H1 (cell line): ENCODE data around the gene CRYBA4. TPM values are rescaled to one million over a fixed set of nuclear protein-coding genes. Genes with fewer than 3 reads are reported as not detected.

Source experiments
- CTCF ChIA-PET: fragments of 300-600 bp; sonication (Branson Sonifier 250); formaldehyde crosslinking; loops from one replicate; lab custom pipeline; 2021; ENCODE audit not compliant: partially characterized antibody; lab: Charles Lee
- POLR2A ChIA-PET: fragments of 300-600 bp; sonication (Branson Sonifier 250); formaldehyde crosslinking; loops from one replicate; lab custom pipeline; 2021; ENCODE audit warnings: inconsistent platforms; ENCODE audit not compliant: partially characterized antibody; lab: Charles Lee
- DNase-seq, 2 experiments: peaks; one replicate each; pipeline versions ENCODE4 v3.0.0 to v3.0.0-alpha.2; 2010 to 2022; ENCODE audit warnings: low spot score in 2 of 2, low read depth in 1 of 2, mixed read lengths in 1 of 2
- FAIRE-seq: peaks from 2 replicates; lab custom pipeline; 2011; peaks lifted over from hg19 to GRCh38; lab: Jason Lieb, UNC
- H2AFZ ChIP-seq: 2 replicates; pipeline ENCODE4 v1.8.1; 2012; ENCODE audit warnings: low read length, inconsistent platforms
- H2AK5ac ChIP-seq: 2 replicates; pipeline ENCODE4 v1.6.1; 2013; ENCODE audit warnings: low read depth, low read length
- H2BK120ac ChIP-seq: replicated peaks from 2 replicates; pipeline ENCODE3; 2013; ENCODE audit warnings: low read depth, low read length, inconsistent platforms
- H2BK12ac ChIP-seq: 2 replicates; pipeline ENCODE4 v1.6.1; 2013; ENCODE audit warnings: low read depth, low read length
- H2BK15ac ChIP-seq: 2 replicates; pipeline ENCODE4 v1.6.1; 2013; ENCODE audit warnings: low read length
- H2BK20ac ChIP-seq: 2 replicates; pipeline ENCODE4 v1.6.1; 2013; ENCODE audit warnings: low read length
- H2BK5ac ChIP-seq: 2 replicates; pipeline ENCODE4 v1.6.1; 2013; ENCODE audit warnings: low read depth, low read length
- H3K14ac ChIP-seq: 2 replicates; pipeline ENCODE4 v1.6.1; 2013; ENCODE audit warnings: inconsistent platforms; ENCODE audit not compliant: insufficient read length
- H3K18ac ChIP-seq: 2 replicates; pipeline ENCODE4 v1.6.1; 2013; ENCODE audit warnings: low read length; ENCODE audit errors: extremely low read depth
- H3K23ac ChIP-seq: 2 replicates; pipeline ENCODE4 v1.6.1; 2013; ENCODE audit warnings: inconsistent platforms; ENCODE audit not compliant: insufficient read length
- H3K23me2 ChIP-seq: 2 replicates; pipeline ENCODE4 v1.6.1; 2013; ENCODE audit warnings: low read depth, low read length
- H3K27ac ChIP-seq: 2 replicates; pipeline ENCODE4 v1.6.1; 2011; ENCODE audit warnings: low read depth, low read length, inconsistent platforms
- H3K27me3 ChIP-seq, 4 experiments: replicated peaks in 1 of 4; 1 replicate in 1 of 4; 2 replicates in 3 of 4; pipeline versions ENCODE4 v1.6.1 to v1.8.1; 2011 to 2013; ENCODE audit warnings: low read length in 3 of 4, mild to moderate bottlenecking in 3 of 4, inconsistent platforms in 2 of 4, mixed read lengths in 2 of 4, moderate library complexity in 1 of 4; ENCODE audit not compliant: control insufficient read depth in 3 of 4, insufficient read depth in 3 of 4; ENCODE audit errors: extremely low read depth in 1 of 4
- H3K36me3 ChIP-seq, 4 experiments: 2 replicates each; pipeline versions ENCODE4 v1.6.1 to v1.8.1; 2011 to 2013; ENCODE audit warnings: mild to moderate bottlenecking in 4 of 4, low read length in 3 of 4, moderate library complexity in 2 of 4, control low read depth in 1 of 4, inconsistent platforms in 1 of 4; ENCODE audit not compliant: insufficient read depth in 4 of 4, control insufficient read depth in 2 of 4
- H3K4ac ChIP-seq: replicated peaks from 2 replicates; pipeline ENCODE3; 2013; ENCODE audit warnings: low read length, low read depth, mixed read lengths, inconsistent platforms; ENCODE audit not compliant: insufficient read length
- H3K4me1 ChIP-seq, 4 experiments: replicated peaks in 1 of 4; 1 replicate in 1 of 4; 2 replicates in 3 of 4; pipeline versions ENCODE4 v1.6.1 to v1.8.1; 2011 to 2013; ENCODE audit warnings: low read length in 3 of 4, inconsistent platforms in 2 of 4, mixed read lengths in 1 of 4; ENCODE audit not compliant: insufficient read depth in 4 of 4, control insufficient read depth in 3 of 4
- H3K4me2 ChIP-seq, 2 experiments: 2 replicates each; pipeline versions ENCODE4 v1.6.1 to v1.8.1; 2011 to 2013; ENCODE audit warnings: low read depth in 2 of 2, low read length in 2 of 2, control low read depth in 1 of 2, inconsistent platforms in 1 of 2, mild to moderate bottlenecking in 1 of 2; ENCODE audit not compliant: insufficient read depth in 1 of 2
- H3K4me3 ChIP-seq, 4 experiments: fragments of 200-600, 300-600 bp in 1 of 4; sonication (generic), shearing (Covaris generic), sonication (Bioruptor Twin) in 1 of 4; 2 replicates each; pipeline versions ENCODE4 v1.5.1 to v1.8.1; 2011 to 2016; ENCODE audit warnings: low read length in 4 of 4, low read depth in 3 of 4, control low read depth in 2 of 4, inconsistent platforms in 2 of 4, mild to moderate bottlenecking in 2 of 4, mixed read lengths in 1 of 4, moderate library complexity in 1 of 4; ENCODE audit not compliant: insufficient read depth in 2 of 4; ENCODE audit errors: extremely low read depth in 1 of 4
- H3K56ac ChIP-seq: replicated peaks from 2 replicates; pipeline ENCODE3; 2013; ENCODE audit warnings: low read depth, mild to moderate bottlenecking, mixed read lengths, low read length, inconsistent platforms; ENCODE audit not compliant: insufficient read length
- H3K79me1 ChIP-seq: 2 replicates; pipeline ENCODE4 v1.6.1; 2013; ENCODE audit warnings: low read depth, low read length, control low read depth
- H3K79me2 ChIP-seq, 2 experiments: 2 replicates each; pipeline versions ENCODE4 v1.6.1 to v1.8.1; 2012 to 2013; ENCODE audit warnings: low read length in 2 of 2, mild to moderate bottlenecking in 2 of 2, inconsistent platforms in 1 of 2; ENCODE audit not compliant: insufficient read depth in 2 of 2, control insufficient read depth in 1 of 2
- H3K9ac ChIP-seq, 4 experiments: replicated peaks in 1 of 4; 1 replicate in 1 of 4; 2 replicates in 3 of 4; pipeline versions ENCODE4 v1.6.1 to v1.8.1; 2011 to 2013; ENCODE audit warnings: low read depth in 3 of 4, low read length in 3 of 4, control low read depth in 2 of 4, mild to moderate bottlenecking in 2 of 4, moderate library complexity in 2 of 4, inconsistent platforms in 1 of 4; ENCODE audit errors: extremely low read depth in 1 of 4
- H3K9me3 ChIP-seq, 2 experiments: 2 replicates each; pipeline versions ENCODE4 v1.6.1 to v1.8.1; 2012 to 2013; ENCODE audit warnings: mild to moderate bottlenecking in 2 of 2, moderate library complexity in 2 of 2, control low read depth in 1 of 2, inconsistent platforms in 1 of 2, low read depth in 1 of 2, low read length in 1 of 2, mixed read lengths in 1 of 2; ENCODE audit not compliant: insufficient read depth in 2 of 2
- H4K20me1 ChIP-seq, 2 experiments: replicated peaks in 1 of 2; 2 replicates each; pipeline versions ENCODE3 to v1.8.1; 2011 to 2013; ENCODE audit warnings: inconsistent platforms in 2 of 2, low read length in 2 of 2, mild to moderate bottlenecking in 1 of 2; ENCODE audit not compliant: insufficient read depth in 2 of 2, control insufficient read depth in 1 of 2
- H4K5ac ChIP-seq: 2 replicates; pipeline ENCODE4 v1.6.1; 2013; ENCODE audit warnings: low read length, low read depth, mixed read lengths, inconsistent platforms; ENCODE audit not compliant: insufficient read length
- H4K8ac ChIP-seq: 2 replicates; pipeline ENCODE4 v1.8.0; 2013; ENCODE audit warnings: mild to moderate bottlenecking, moderate library complexity, low read length, inconsistent platforms; ENCODE audit not compliant: insufficient read depth; ENCODE audit errors: extremely low read depth
- H4K91ac ChIP-seq: replicated peaks from 2 replicates; pipeline ENCODE3; 2013; ENCODE audit warnings: low read length, mixed read lengths, inconsistent platforms; ENCODE audit not compliant: insufficient read length
- CREB1 ChIP-seq: IDR thresholded peaks from 2 replicates; pipeline ENCODE4 v1.6.1; 2012; ENCODE audit warnings: inconsistent platforms
- EGR1 ChIP-seq: IDR thresholded peaks from 2 replicates; pipeline ENCODE4 v1.6.1; 2011; ENCODE audit warnings: low read depth, low read length, borderline replicate concordance
- KDM1A ChIP-seq: fragments of 200-600, 300-600 bp; sonication (generic); IDR thresholded peaks from 2 replicates; pipeline ENCODE4 v1.7.1; 2016; ENCODE audit warnings: mild to moderate bottlenecking, low read length, borderline replicate concordance
- SRF ChIP-seq: IDR thresholded peaks from 2 replicates; pipeline ENCODE4 v1.6.1; 2011; ENCODE audit warnings: mild to moderate bottlenecking, low read depth, low read length, moderate library complexity
- WGBS, 2 experiments: shearing (Covaris generic) in 1 of 2; methylation state at CpG; one replicate each; pipeline versions ENCODE4 v1.1.6 to v1.1.7; 2013 to 2015; ENCODE audit warnings: low lambda C conversion rate in 2 of 2, mixed read lengths in 2 of 2, inconsistent platforms in 1 of 2, low coverage in 1 of 2, missing lambda C conversion rate in 1 of 2; ENCODE audit not compliant: insufficient replicate concordance in 2 of 2, insufficient coverage in 1 of 2, insufficient read length in 1 of 2; ENCODE audit errors: extremely low coverage in 1 of 2, missing lambda C conversion rate in 1 of 2; 5-methylcytosine and 5-hydroxymethylcytosine counted together
- polyA plus RNA-seq, 7 experiments: library from polyadenylated mRNA; depleted of rRNA in 3 of 7; stranded (reverse) in 5 of 7; unstranded in 2 of 7; fragments of >200 nt in 5 of 7; fragments of 200-250 nt in 2 of 7; gene quantifications; 1 replicate in 5 of 7; 2 replicates in 1 of 7; 4 replicates in 1 of 7; pipeline versions ENCODE4 v1.2.1 to v1.2.3, GENCODE V29; 2011 to 2013; ENCODE audit warnings: missing spikeins in 2 of 7, mixed read lengths in 2 of 7
- total RNA-seq: library from RNA; stranded (reverse); fragmentation: NEBNext Ultra II Directional; extraction: Animal tissue kit (Norgen Biotek cat#: 25700); gene quantifications from 2 replicates; pipeline ENCODE4 v1.2.1, GENCODE V29; 2021

The CRYBA4 gene
- total and polyA plus RNA-seq, 2 of the 8 experiments (the other 6 are each of a cell fraction or from before 2014, with no cell fraction given) = 0.67 to 3.1 TPM

- Histone ChIP-seq H3K56ac (no peak within 1 kb of the TSS), H2BK12ac (peak within 1 kb of the TSS; percentile 97; the same call in 1 of the 2 replicates), H3K79me1 (no peaks in the 10 kb centered on the region), H3K18ac (peak within 1 kb of the TSS; percentile 81), H3K14ac (no peak within 1 kb of the TSS), H3K27ac (no peak within 1 kb of the TSS), H4K5ac (peak within 1 kb of the TSS; percentile 25), H3K79me2 (no peaks in the 10 kb centered on the region), H3K23me2 (no peaks in the 10 kb centered on the region; the same call in 1 of the 2 replicates), H3K4me1 (peaks cover 21 to 37% (median 29%) of the 10 kb centered on the region in 4 experiments), H3K27me3 (peaks cover 5 to 21% (median 18%) of the 10 kb centered on the region in 4 experiments), H3K36me3 (no peaks in the 10 kb centered on the region), H3K23ac (no peak within 1 kb of the TSS)
- DNase-seq (peak in 1 of 2 experiments; percentile 53), FAIRE-seq (no peak)
- TF ChIP-seq KDM1A (no peak), EGR1 (peak; percentile 70; the same call in 1 of the 2 replicates), CREB1 (no peak), SRF (no peak)
- TF ChIP-seq, all 59 proteins: peak for 1
- CTCF ChIA-PET = interaction anchor here (0.7 to 2.1 kb wide), 6 partner anchors 13 to 55 kb away, joined by 3 to 5 read pairs (median 3); no protein-coding TSS in a partner anchor
- no peaks in the 10 kb centered on the region for H4K20me1 ChIP-seq
- peak within 1 kb of the TSS; percentile 95 for H2BK20ac ChIP-seq
- POLR2A ChIA-PET = interaction anchor here (0.7 to 1.3 kb wide), 5 partner anchors 9 to 63 kb away, joined by 3 to 5 read pairs (median 4); no protein-coding TSS in a partner anchor
- H3K9ac ChIP-seq = no peak within 1 kb of the TSS
- WGBS, 2 experiments = 66% methylated on average over 7 of the region's 7 CpGs; no CpG with 5 or more reads in 1 of the 2 experiments
- peak within 1 kb of the TSS; percentile 89; the same call in 1 of the 2 replicates for H2AK5ac ChIP-seq
- H2AFZ ChIP-seq = no peak within 1 kb of the TSS
- peak within 1 kb of the TSS; percentile 79; the same call in 1 of the 2 replicates for H2BK5ac ChIP-seq
- H3K9me3 ChIP-seq = no peaks in the 10 kb centered on the region
- no peak within 1 kb of the TSS for H3K4me3 ChIP-seq
- peak within 1 kb of the TSS; percentile 89 for H4K91ac ChIP-seq
- H3K4ac ChIP-seq = no peak within 1 kb of the TSS
- H2BK120ac ChIP-seq = no peak within 1 kb of the TSS
- H3K4me2 ChIP-seq = peak within 1 kb of the TSS; percentile 31 to 32
- H4K8ac ChIP-seq = no peak within 1 kb of the TSS
- peak within 1 kb of the TSS; percentile 36 for H2BK15ac ChIP-seq
Observed at GRCh38 chr22:26617271-26618199, 4.2 kb upstream of the CRYBA4 start, which contains the start of gene CRYBB1. CRYBB1 (minus strand) TSS chr22:26618027; CDS start chr22:26616319, 1,708 bp downstream.
